Measurements from ENCODE around the gene VAMP2.

- TF ChIP-seq CTCF (IDR thresholded peaks at IDR 0.05; ENCODE audit: low read depth, low read length, poor library complexity, severe bottlenecking) = peak; percentile 95
- TF ChIP-seq EZH2phosphoT487 (IDR thresholded peaks at IDR 0.05; ENCODE audit: borderline replicate concordance, low read length) = no peak
These were observed 43.8 kb downstream of the VAMP2 start for GRCh38 chr17:8118769-8119580.
